ENCODE data around the gene MIGA1.
"Not testable (repeated sequence)": the region's sequence is repeated elsewhere in the genome, so short reads cannot be mapped to it uniquely, and the experiment has no call there.

Gene MIGA1

DNA sequence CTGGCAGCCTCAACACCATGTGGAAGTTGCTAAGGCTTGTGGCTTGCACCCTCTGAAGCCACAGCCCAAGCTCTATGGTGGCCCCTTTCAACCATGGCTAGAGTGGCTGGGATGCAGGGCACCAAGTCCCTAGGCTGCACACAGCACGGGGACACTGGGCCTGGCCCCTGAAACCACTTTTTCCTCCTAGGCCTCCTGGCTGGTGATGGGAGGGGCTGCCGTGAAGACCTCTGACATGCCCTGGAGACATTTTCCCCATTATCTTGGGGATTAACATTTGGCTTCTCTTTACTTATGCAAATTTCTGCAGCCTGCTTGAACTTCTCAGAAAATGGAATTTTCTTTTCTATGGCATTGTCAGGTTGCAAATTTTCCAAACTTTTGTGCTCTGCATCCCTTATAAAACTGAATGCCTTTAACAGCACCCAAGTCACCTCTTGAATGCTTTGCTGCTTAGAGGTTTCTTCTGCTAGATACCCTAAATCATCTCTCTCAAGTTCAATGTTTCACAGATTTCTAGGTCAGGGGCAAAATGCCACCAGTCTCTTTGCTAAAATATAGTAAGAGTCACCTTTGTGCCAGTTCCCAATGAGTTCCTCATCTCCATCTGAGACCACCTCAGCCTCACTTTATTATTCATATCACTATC, 6.8 kb downstream of the MIGA1 start:
- not testable (repeated sequence) for H3K18ac ChIP-seq (ENCODE audit: low read depth in 1 of 2, low read length in 2 of 2); H3K14ac ChIP-seq (ENCODE audit: low read length in 2 of 2); H3K9ac ChIP-seq (ENCODE audit: low read length)

DNA sequence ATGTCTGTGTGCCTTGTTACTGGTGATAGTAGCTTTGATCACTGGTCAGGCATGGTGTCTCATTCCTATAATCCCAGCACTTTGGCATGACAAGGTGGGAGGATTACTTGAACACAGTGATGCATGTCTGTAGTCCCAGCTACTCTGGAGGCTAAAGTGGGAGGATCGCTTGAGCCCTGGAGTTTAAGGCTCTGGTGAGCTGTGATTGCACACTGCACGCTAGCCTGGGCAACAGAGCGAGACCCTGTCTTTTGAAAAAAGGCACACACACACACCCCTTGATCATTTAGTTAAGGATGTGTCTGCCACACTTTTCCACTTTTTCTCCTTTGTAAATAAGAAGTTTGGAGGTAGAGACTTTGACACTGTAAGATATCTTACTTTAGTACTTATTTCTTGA, 15.1 kb downstream of the MIGA1 start:
- no peak overlapping the region for H2BK15ac ChIP-seq (ENCODE audit: low read depth, poor library complexity, severe bottlenecking)
- no peak overlapping the region for H2BK120ac ChIP-seq (ENCODE audit: low read depth, low read length)
- peak overlapping the region in 1 of 2 experiments; percentile 18 for H3K18ac ChIP-seq (ENCODE audit: low read depth in 1 of 2, low read length in 2 of 2)
- H3K79me1 ChIP-seq (replicated peaks; ENCODE audit: low read length, poor library complexity, severe bottlenecking): peaks cover 20% of the 10 kb centered on the region
- H3K9me3 ChIP-seq (ENCODE audit: control insufficient read depth, low read length): no peaks in the 10 kb centered on the region
- no peak overlapping the region for H3K4me2 ChIP-seq (ENCODE audit: low read length, poor library complexity, severe bottlenecking)
- no peak overlapping the region for H3K4ac ChIP-seq (ENCODE audit: low read depth in 1 of 2, low read length in 2 of 2)
- no peak overlapping the region for H3K14ac ChIP-seq (ENCODE audit: low read length in 2 of 2)
- no peak overlapping the region for H2AFZ ChIP-seq (ENCODE audit: low read depth, low read length)
- H3K27me3 ChIP-seq (ENCODE audit: control insufficient read depth in 1 of 2, insufficient read depth in 1 of 2, low read length in 2 of 2): no peaks in the 10 kb centered on the region
- H4K91ac ChIP-seq (ENCODE audit: low read length): no peak overlapping the region
- no peak overlapping the region for H2BK12ac ChIP-seq (ENCODE audit: low read length in 2 of 2)
- H2AK5ac ChIP-seq (ENCODE audit: low read length, severe bottlenecking): no peak overlapping the region
- H3K9ac ChIP-seq (ENCODE audit: low read length): no peak overlapping the region
- H3K27ac ChIP-seq (ENCODE audit: low read length, poor library complexity, severe bottlenecking): no peak overlapping the region
- H2BK5ac ChIP-seq (ENCODE audit: low read depth, low read length, poor library complexity, severe bottlenecking): no peak overlapping the region
- H3K4me3 ChIP-seq (ENCODE audit: insufficient read depth in 1 of 2, low read depth in 1 of 2, low read length in 2 of 2): no peak overlapping the region
- DNase-seq: no peak
- H3K23ac ChIP-seq (ENCODE audit: low read length in 2 of 2): no peak overlapping the region
- H4K8ac ChIP-seq (ENCODE audit: low read length): no peak overlapping the region
- WGBS: 100% methylated on average over 2 of the region's 3 CpGs
- peaks cover 7 to 30% of the 10 kb centered on the region in 2 experiments for H3K36me3 ChIP-seq (ENCODE audit: control insufficient read depth in 1 of 2, insufficient read depth in 2 of 2, low read depth in 1 of 2, low read length in 2 of 2)
- no peaks in the 10 kb centered on the region for H3K4me1 ChIP-seq (ENCODE audit: control insufficient read depth, insufficient read depth, low read depth, low read length)

More for the DNA sequence above, 6.8 kb downstream of the MIGA1 start:
- not testable (repeated sequence) for H4K91ac ChIP-seq (ENCODE audit: low read length); H3K4ac ChIP-seq (ENCODE audit: low read depth in 1 of 2, low read length in 2 of 2); H4K8ac ChIP-seq (ENCODE audit: low read length); H2BK15ac ChIP-seq (ENCODE audit: low read depth, poor library complexity, severe bottlenecking); H2BK12ac ChIP-seq (ENCODE audit: low read length in 2 of 2); H2AK5ac ChIP-seq (ENCODE audit: low read length, severe bottlenecking); H2BK120ac ChIP-seq (ENCODE audit: low read depth, low read length); H3K9me3 ChIP-seq (ENCODE audit: control insufficient read depth, low read length); H3K4me3 ChIP-seq (ENCODE audit: insufficient read depth in 1 of 2, low read depth in 1 of 2, low read length in 2 of 2); DNase-seq; H3K27me3 ChIP-seq (ENCODE audit: control insufficient read depth in 1 of 2, insufficient read depth in 1 of 2, low read length in 2 of 2); H3K4me2 ChIP-seq (ENCODE audit: low read length, poor library complexity, severe bottlenecking); H2BK5ac ChIP-seq (ENCODE audit: low read depth, low read length, poor library complexity, severe bottlenecking); H3K27ac ChIP-seq (ENCODE audit: low read length, poor library complexity, severe bottlenecking); H3K4me1 ChIP-seq (ENCODE audit: control insufficient read depth, insufficient read depth, low read depth, low read length); H2AFZ ChIP-seq (ENCODE audit: low read depth, low read length); H3K23ac ChIP-seq (ENCODE audit: low read length in 2 of 2)
- Histone ChIP-seq H3K36me3 (ENCODE audit: control insufficient read depth in 1 of 2, insufficient read depth in 2 of 2, low read depth in 1 of 2, low read length in 2 of 2) (peaks cover 21 to 62% of the 10 kb centered on the region in 2 experiments), H3K79me1 (replicated peaks; ENCODE audit: low read length, poor library complexity, severe bottlenecking) (peaks cover 20% of the 10 kb centered on the region)
- WGBS: 66% methylated on average over 2 of the region's 2 CpGs

DNA sequence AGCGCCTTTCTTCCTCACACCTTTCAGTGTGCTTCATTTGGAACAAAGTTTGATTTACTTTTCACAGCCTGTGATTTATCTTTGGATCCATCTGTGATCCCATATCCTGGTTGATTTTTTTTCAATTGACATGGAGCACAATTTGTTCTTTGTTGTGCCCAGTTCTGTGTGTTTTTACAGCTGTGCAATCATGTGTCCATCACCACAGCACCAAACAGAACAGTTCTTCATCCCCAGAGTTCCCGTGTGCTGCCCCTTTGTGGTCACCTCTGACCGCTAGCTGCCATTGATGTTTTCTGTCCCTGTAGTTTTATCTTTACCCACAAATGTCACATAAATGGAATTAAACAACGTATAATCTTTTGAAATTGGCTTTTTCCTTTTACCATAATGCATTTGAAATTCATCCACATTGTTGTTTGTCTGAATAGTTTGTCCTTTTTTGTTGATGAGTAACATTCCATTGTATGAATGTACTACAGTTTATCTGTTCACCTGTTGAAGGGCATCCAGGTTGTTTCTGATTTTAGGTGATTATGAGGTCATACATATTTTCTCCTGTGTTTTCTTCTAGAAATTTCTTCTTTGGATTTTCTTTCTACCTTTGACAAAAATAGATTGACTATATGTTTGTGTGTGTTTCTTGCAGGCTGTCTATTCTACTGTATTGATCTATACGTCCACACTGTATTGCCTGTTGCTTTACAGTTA, 17.4 kb downstream of the MIGA1 start:
- no peaks in the 10 kb centered on the region for H3K9me3 ChIP-seq (ENCODE audit: control insufficient read depth, low read length)
- no peak overlapping the region for H2BK12ac ChIP-seq (ENCODE audit: low read length in 2 of 2)
- no peak overlapping the region for H3K23ac ChIP-seq (ENCODE audit: low read length in 2 of 2)
- H3K27me3 ChIP-seq (ENCODE audit: control insufficient read depth in 1 of 2, insufficient read depth in 1 of 2, low read length in 2 of 2): no peaks in the 10 kb centered on the region
- peaks cover 19% of the 10 kb centered on the region for H3K79me1 ChIP-seq (replicated peaks; ENCODE audit: low read length, poor library complexity, severe bottlenecking)
- H2AK5ac ChIP-seq (ENCODE audit: low read length, severe bottlenecking): no peak overlapping the region
- 85% methylated on average over 3 of the region's 5 CpGs for WGBS
- no peak overlapping the region for H4K91ac ChIP-seq (ENCODE audit: low read length)
- no peak overlapping the region for H3K4me3 ChIP-seq (ENCODE audit: insufficient read depth in 1 of 2, low read depth in 1 of 2, low read length in 2 of 2)
- H2AFZ ChIP-seq (ENCODE audit: low read depth, low read length): no peak overlapping the region
- no peak overlapping the region for H4K8ac ChIP-seq (ENCODE audit: low read length)
- no peak overlapping the region for H2BK120ac ChIP-seq (ENCODE audit: low read depth, low read length)
- H3K4ac ChIP-seq (ENCODE audit: low read depth in 1 of 2, low read length in 2 of 2): no peak overlapping the region
- no peaks in the 10 kb centered on the region for H3K4me1 ChIP-seq (ENCODE audit: control insufficient read depth, insufficient read depth, low read depth, low read length)
- H2BK5ac ChIP-seq (ENCODE audit: low read depth, low read length, poor library complexity, severe bottlenecking): no peak overlapping the region
- DNase-seq: no peak
- no peak overlapping the region for H3K18ac ChIP-seq (ENCODE audit: low read depth in 1 of 2, low read length in 2 of 2)
- peaks cover 0 to 18% of the 10 kb centered on the region in 2 experiments for H3K36me3 ChIP-seq (ENCODE audit: control insufficient read depth in 1 of 2, insufficient read depth in 2 of 2, low read depth in 1 of 2, low read length in 2 of 2)
- no peak overlapping the region for H3K14ac ChIP-seq (ENCODE audit: low read length in 2 of 2)
- H3K4me2 ChIP-seq (ENCODE audit: low read length, poor library complexity, severe bottlenecking): no peak overlapping the region
- H3K27ac ChIP-seq (ENCODE audit: low read length, poor library complexity, severe bottlenecking): no peak overlapping the region
- no peak overlapping the region for H3K9ac ChIP-seq (ENCODE audit: low read length)
- H2BK15ac ChIP-seq (ENCODE audit: low read depth, poor library complexity, severe bottlenecking): no peak overlapping the region

DNA sequence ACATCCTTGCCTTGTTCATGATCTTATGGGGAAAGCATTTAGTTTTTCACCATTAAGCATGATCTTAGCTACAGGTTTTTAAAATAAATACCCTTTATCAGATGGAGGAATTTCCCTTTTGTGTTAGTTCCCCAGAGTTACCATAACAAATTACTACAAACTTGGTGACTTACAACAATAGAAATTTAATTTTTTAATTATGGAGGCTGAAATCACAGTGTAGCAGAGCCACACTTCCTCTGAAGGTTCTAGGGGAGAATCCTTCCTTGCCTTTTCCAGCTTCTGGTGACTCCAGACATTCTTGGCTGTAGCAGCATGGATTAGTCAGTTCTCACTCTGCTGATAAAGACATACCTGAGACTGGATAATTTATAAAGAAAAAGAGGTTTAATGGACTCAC, 18.5 kb downstream of the MIGA1 start:
- Histone ChIP-seq H3K4me1 (ENCODE audit: control insufficient read depth, insufficient read depth, low read depth, low read length) (peaks cover 3% of the 10 kb centered on the region), H3K4me3 (ENCODE audit: insufficient read depth in 1 of 2, low read depth in 1 of 2, low read length in 2 of 2) (no peak overlapping the region), H2BK12ac (ENCODE audit: low read length in 2 of 2) (no peak overlapping the region), H3K4me2 (ENCODE audit: low read length, poor library complexity, severe bottlenecking) (no peak overlapping the region), H3K4ac (ENCODE audit: low read depth in 1 of 2, low read length in 2 of 2) (no peak overlapping the region), H2BK15ac (ENCODE audit: low read depth, poor library complexity, severe bottlenecking) (no peak overlapping the region), H2BK5ac (ENCODE audit: low read depth, low read length, poor library complexity, severe bottlenecking) (no peak overlapping the region), H3K79me1 (replicated peaks; ENCODE audit: low read length, poor library complexity, severe bottlenecking) (peaks cover 16% of the 10 kb centered on the region), H3K9me3 (ENCODE audit: control insufficient read depth, low read length) (no peaks in the 10 kb centered on the region), H3K36me3 (ENCODE audit: control insufficient read depth in 1 of 2, insufficient read depth in 2 of 2, low read depth in 1 of 2, low read length in 2 of 2) (peaks cover 0 to 28% of the 10 kb centered on the region in 2 experiments), H3K9ac (ENCODE audit: low read length) (no peak overlapping the region), H2AFZ (ENCODE audit: low read depth, low read length) (no peak overlapping the region), H3K23ac (ENCODE audit: low read length in 2 of 2) (no peak overlapping the region), H2AK5ac (ENCODE audit: low read length, severe bottlenecking) (no peak overlapping the region), H3K27me3 (ENCODE audit: control insufficient read depth in 1 of 2, insufficient read depth in 1 of 2, low read length in 2 of 2) (no peaks in the 10 kb centered on the region), H2BK120ac (ENCODE audit: low read depth, low read length) (no peak overlapping the region), H4K8ac (ENCODE audit: low read length) (no peak overlapping the region), H3K27ac (ENCODE audit: low read length, poor library complexity, severe bottlenecking) (no peak overlapping the region), H4K91ac (ENCODE audit: low read length) (no peak overlapping the region), H3K18ac (ENCODE audit: low read depth in 1 of 2, low read length in 2 of 2) (no peak overlapping the region), H3K14ac (ENCODE audit: low read length in 2 of 2) (no peak overlapping the region)
- no peak for DNase-seq

Data from mesenchymal stem cell (in vitro differentiated cells and primary cell).